ENCODE data around the gene APC2.
"Not testable (repeated sequence)": the region's sequence is repeated elsewhere in the genome, so short reads cannot be mapped to it uniquely, and the experiment has no call there.

Gene APC2

DNA sequence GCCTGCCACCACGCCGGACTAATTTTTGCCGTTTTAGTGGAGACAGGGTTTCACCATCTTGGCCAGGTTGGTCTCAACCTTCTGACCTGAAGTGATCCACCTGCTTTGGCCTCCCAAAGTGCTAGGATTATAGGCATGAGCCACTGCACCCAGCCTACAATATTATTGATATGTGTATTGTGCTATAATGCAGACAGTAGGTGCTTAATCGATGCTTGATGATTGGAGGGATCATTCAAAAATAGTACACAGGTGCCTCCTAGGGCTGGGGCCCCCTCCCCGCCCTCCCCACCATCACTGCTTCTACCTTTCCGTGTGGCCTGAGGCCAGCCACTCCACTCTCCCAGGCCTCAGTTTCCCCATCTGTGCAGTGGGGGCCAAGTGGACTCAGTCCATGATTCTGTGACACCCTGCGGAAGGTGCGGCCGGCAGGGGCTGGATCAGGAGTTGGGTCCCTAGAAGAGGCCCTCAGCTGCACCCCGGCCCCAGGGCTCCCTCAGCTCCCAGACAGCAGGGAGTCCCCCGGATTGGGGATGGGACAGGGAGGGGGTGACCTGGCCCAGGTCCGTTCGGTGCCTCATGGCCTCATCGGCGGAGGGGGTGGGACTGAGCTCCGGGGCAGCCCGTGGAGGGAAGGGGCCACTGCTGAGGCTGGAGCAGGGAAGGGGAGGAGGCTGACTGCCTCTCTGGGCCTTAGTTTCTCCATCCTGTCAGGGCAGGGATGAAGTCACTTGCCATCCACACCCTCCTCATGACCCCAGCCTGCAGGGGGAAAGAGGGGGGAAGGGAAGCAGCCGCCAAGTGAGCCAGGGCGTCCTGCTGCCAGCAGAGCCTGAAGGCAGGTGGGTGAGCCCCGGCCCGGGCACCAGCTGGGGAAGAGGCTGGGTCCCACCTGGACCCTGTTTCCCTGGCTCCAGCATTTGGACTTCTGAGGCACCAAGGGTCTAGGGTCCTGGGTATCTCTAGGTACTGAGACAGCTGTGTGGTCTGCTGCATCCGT is 61.7 kb downstream of the APC2 start:
- 70 to 79% methylated on average over 13 to 19 of the region's 22 CpGs for WGBS, 2 experiments (ENCODE audit: insufficient coverage in 2 of 2)

DNA sequence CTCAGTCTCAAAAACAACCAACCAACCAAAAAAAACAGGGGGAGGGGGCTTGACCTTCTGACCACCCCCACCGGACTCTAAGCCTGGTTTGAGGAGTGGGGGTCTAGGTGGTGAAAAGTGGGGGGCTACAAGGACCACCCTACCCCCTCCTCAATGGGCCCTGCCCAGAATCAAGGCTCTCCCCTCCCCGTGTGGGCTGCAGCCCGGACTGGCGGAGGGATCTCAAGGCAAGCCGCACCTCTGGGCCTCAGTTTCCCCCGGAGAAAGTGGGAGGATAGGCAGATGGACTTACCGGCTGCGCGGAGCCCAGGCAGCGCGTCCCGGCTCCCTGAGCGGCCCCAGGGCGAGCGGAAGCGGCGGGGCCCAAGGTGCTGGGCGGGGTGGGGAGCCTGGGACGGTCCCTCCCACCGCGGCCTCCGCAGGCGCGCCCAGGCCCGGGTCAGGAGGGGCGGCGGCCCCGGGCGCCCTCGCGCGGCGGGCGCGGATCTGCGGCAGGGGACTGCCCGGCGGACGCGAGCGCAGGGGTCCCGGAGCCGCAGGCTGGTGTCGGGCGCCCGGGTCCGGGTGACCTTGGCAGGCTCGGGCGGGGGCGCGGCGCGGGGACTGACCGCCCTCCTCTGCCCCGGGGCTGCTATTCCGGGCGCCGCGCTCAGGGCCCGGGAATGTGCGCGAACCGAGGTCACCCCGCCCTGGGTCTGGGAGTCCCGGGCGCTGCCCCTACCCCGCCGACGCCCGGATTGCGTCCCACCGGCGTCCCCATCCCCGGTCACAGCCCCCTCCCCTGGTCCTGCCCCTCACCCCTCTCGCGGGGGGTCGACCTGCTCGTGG is 63.0 kb downstream of the APC2 start, which contains the start of gene ADAMTSL5:
Gene ADAMTSL5, minus strand, starts transcription at position 349 of the 828 bp plus-strand sequence. CDS start 2,076 bp downstream, outside the sequence.
- peaks cover 8% of the 10 kb centered on the region for H3K4me1 ChIP-seq (ENCODE audit: control insufficient read depth, insufficient read depth, low read length, poor library complexity, severe bottlenecking)
- no peaks in the 10 kb centered on the region for H3K9me3 ChIP-seq (ENCODE audit: control insufficient read depth, low read length)
- H3K36me3 ChIP-seq (ENCODE audit: control insufficient read depth, insufficient read depth, low read length): no peaks in the 10 kb centered on the region
- WGBS, 2 experiments (ENCODE audit: insufficient coverage in 2 of 2): 2 to 4% methylated on average over 45 to 66 of the region's 78 CpGs
- H3K4me3 ChIP-seq (ENCODE audit: extremely low read depth, insufficient read depth, low read length, poor library complexity, severe bottlenecking): peak within 1 kb of the TSS; percentile 42
- no peak within 1 kb of the TSS for H3K27ac ChIP-seq (ENCODE audit: low read depth, low read length, severe bottlenecking)

More for the DNA sequence above, 61.7 kb downstream of the APC2 start:
- peaks cover 8% of the 10 kb centered on the region for H3K4me1 ChIP-seq (ENCODE audit: control insufficient read depth, insufficient read depth, low read length, poor library complexity, severe bottlenecking)
- no peaks in the 10 kb centered on the region for H3K36me3 ChIP-seq (ENCODE audit: control insufficient read depth, insufficient read depth, low read length)
- H3K4me3 ChIP-seq (ENCODE audit: extremely low read depth, insufficient read depth, low read length, poor library complexity, severe bottlenecking): no peak overlapping the region
- H3K27ac ChIP-seq (ENCODE audit: low read depth, low read length, severe bottlenecking): no peak overlapping the region
- no peaks in the 10 kb centered on the region for H3K9me3 ChIP-seq (ENCODE audit: control insufficient read depth, low read length)

DNA sequence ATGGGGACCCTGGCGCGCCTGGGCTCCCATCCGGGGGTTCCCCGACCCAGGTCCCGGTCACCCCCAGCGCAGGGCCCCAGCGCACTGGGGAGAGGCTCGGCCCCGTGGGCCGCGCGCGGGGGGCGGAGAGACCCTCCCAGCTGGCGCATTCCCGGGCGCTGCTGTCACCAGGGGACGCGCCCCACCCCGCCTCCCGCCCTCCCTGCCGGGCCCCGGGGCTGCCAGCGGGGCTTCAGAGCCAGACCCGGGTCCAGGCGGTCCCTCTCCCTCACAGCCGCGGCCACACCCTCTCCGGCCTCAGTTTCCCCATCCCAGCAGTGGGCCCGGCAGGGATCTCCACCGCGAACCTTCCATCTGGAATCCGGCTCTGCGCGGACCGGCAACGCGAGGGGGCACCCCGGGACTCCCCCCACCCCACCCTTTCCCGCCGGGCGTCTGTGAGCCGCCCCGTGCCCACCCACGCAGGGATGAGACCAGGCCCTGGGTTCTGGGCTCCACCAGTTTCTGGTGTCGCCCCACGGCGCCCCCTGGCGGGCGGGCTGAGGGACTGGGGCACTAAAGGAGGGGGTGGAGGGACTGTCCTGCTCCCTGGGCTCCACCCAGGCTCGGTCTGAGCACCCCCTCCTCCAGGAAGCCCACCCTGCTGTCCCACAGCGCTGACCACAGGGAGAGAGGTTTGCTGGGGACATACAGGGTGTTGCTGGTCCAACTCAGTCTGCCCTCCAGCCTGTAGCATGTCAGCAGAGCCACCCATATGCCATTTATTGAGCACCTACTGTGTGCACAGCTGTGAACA is 63.8 kb downstream of the APC2 start:
- Histone ChIP-seq H3K4me1 (ENCODE audit: control insufficient read depth, insufficient read depth, low read length, poor library complexity, severe bottlenecking) (peaks cover 8% of the 10 kb centered on the region), H3K36me3 (ENCODE audit: control insufficient read depth, insufficient read depth, low read length) (no peaks in the 10 kb centered on the region), H3K9me3 (ENCODE audit: control insufficient read depth, low read length) (no peaks in the 10 kb centered on the region), H3K27ac (ENCODE audit: low read depth, low read length, severe bottlenecking) (no peak overlapping the region), H3K4me3 (ENCODE audit: extremely low read depth, insufficient read depth, low read length, poor library complexity, severe bottlenecking) (peak overlapping the region; percentile 42)
- WGBS, 2 experiments (ENCODE audit: insufficient coverage in 2 of 2): 13 to 17% methylated on average over 30 to 44 of the region's 52 CpGs

DNA sequence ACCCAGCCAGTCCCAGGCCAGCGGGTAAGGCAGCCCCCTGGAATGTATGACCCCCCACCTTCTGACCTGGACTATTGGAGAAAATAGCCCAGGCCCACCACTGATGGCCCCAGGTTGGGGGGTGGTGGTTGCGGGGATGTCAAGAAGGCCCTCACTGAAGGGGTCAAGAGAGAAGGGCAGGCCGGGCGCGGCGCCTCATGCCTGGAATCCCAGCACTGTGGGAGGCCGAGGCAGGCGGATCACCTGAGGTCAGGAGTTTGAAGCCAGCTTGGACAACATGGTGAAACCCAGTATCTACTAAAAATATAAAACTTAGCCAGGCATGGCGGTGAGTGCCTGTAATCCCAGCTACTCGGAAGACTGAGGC is 64.4 kb downstream of the APC2 start:
- H3K4me3 ChIP-seq (ENCODE audit: extremely low read depth, insufficient read depth, low read length, poor library complexity, severe bottlenecking): no peak overlapping the region
- peaks cover 8% of the 10 kb centered on the region for H3K4me1 ChIP-seq (ENCODE audit: control insufficient read depth, insufficient read depth, low read length, poor library complexity, severe bottlenecking)
- no peaks in the 10 kb centered on the region for H3K36me3 ChIP-seq (ENCODE audit: control insufficient read depth, insufficient read depth, low read length)
- H3K27ac ChIP-seq (ENCODE audit: low read depth, low read length, severe bottlenecking): no peak overlapping the region
- WGBS, 2 experiments (ENCODE audit: insufficient coverage in 2 of 2): 64 to 75% methylated on average over 9 of the region's 10 CpGs
- no peaks in the 10 kb centered on the region for H3K9me3 ChIP-seq (ENCODE audit: control insufficient read depth, low read length)

DNA sequence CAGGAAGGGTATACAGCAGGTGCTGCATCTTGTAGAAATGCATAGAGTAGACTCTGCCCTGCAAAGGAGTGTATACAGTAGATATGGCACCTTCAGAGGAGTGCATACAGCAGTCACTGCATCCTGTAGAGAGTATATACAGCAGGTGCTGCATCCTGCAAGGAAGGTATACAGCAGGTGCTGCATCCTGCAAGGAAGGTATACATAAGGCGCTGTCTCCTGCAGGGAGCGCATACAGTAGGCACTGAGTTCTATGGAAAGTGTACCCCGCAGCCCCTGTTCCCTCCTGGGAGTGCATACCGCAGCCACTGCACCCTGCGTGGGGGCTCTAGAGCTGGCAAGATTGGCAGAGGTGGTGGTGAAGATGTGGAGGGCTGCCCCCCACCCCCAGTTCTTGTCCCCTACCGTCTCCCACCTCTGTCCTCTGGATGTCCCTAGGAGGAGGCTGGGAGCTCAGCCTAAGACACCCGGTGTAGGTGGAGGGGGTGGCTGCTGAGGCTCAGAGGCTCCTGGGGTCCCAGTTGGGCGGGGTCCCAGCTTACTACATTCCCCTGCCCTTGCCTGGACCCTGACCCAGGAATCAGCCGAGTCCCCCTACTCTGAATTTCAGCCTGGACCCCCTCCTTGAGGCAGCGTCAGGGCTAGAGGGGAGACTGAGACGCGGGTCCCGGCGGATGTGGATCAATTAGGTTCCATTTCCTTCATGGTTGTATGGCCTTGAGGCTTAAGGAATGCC is 65.2 kb downstream of the APC2 start:
- Histone ChIP-seq H3K4me3 (ENCODE audit: extremely low read depth, insufficient read depth, low read length, poor library complexity, severe bottlenecking) (no peak overlapping the region), H3K4me1 (ENCODE audit: control insufficient read depth, insufficient read depth, low read length, poor library complexity, severe bottlenecking) (peaks cover 7% of the 10 kb centered on the region), H3K27ac (ENCODE audit: low read depth, low read length, severe bottlenecking) (no peak overlapping the region), H3K9me3 (ENCODE audit: control insufficient read depth, low read length) (no peaks in the 10 kb centered on the region), H3K36me3 (ENCODE audit: control insufficient read depth, insufficient read depth, low read length) (no peaks in the 10 kb centered on the region)
- 67 to 88% methylated on average over 5 to 8 of the region's 14 CpGs for WGBS, 2 experiments (ENCODE audit: insufficient coverage in 2 of 2)

DNA sequence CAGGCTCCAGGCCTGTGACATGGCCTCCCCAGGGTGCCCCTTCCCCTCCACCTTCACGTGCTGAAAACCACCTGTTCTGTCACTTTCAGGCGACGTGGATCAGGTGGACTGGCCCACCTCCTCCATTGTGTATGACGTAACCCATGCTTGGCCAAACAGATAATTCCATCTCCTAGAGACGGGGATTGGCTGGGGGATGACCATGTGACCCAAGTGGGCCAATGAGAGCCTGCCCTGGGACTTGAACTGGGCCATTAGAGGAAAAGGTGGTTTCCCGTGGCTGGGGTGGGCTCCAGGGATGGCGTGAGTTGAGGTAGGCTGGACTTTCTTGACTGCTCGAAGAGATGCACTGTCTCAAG is 66.5 kb downstream of the APC2 start:
- H3K9me3 ChIP-seq (ENCODE audit: control insufficient read depth, low read length): no peaks in the 10 kb centered on the region
- no peak overlapping the region for H3K4me3 ChIP-seq (ENCODE audit: extremely low read depth, insufficient read depth, low read length, poor library complexity, severe bottlenecking)
- WGBS, 2 experiments (ENCODE audit: insufficient coverage in 2 of 2): 75 to 76% methylated on average over 5 to 8 of the region's 8 CpGs
- H3K4me1 ChIP-seq (ENCODE audit: control insufficient read depth, insufficient read depth, low read length, poor library complexity, severe bottlenecking): no peaks in the 10 kb centered on the region
- H3K36me3 ChIP-seq (ENCODE audit: control insufficient read depth, insufficient read depth, low read length): no peaks in the 10 kb centered on the region
- H3K27ac ChIP-seq (ENCODE audit: low read depth, low read length, severe bottlenecking): no peak overlapping the region

DNA sequence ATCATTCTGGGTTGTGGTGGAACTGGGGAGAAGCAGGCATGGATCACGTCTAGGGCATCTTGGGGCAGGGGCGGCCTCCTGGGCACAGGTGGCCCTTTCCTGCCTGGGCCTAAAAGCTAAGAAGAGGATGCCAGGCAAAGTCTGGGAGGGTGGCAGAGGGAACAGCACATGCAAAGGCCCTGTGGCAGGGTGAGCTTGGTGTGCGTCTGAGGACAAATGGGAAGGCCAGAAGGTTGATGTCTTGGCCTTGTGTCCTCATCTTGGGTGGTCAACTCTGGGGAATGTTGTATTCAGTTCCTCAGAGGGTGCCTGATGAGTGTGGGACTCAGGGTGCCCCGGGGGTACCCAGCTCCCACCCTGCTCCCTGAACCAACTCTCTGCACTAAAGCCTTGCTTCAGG is 68.5 kb downstream of the APC2 start:
- Histone ChIP-seq H3K27ac (ENCODE audit: low read depth, low read length, severe bottlenecking) (no peak overlapping the region), H3K4me3 (ENCODE audit: extremely low read depth, insufficient read depth, low read length, poor library complexity, severe bottlenecking) (no peak overlapping the region), H3K9me3 (ENCODE audit: control insufficient read depth, low read length) (no peaks in the 10 kb centered on the region), H3K4me1 (ENCODE audit: control insufficient read depth, insufficient read depth, low read length, poor library complexity, severe bottlenecking) (no peaks in the 10 kb centered on the region), H3K36me3 (ENCODE audit: control insufficient read depth, insufficient read depth, low read length) (no peaks in the 10 kb centered on the region)
- 82 to 86% methylated on average over 3 to 4 of the region's 4 CpGs for WGBS, 2 experiments (ENCODE audit: insufficient coverage in 2 of 2)

DNA sequence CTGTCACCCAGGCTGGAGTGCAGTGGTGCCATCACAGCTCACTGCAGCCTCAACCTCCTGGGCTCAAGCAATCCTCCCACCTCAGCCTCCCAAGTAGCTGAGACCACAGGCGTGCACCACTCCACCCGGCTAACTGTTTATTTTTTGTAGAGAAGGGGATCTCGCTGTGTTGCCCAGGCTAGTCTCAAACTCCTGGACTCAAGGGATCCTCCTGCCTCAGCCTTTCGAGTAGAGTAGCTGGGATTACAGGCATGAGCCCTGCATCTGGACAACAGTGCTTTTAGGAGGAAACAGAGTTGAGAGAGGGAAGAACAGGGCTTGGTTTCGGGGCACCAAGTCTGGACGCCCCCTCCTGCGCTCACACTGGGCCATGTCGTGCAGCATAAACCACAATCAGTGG is 69.9 kb downstream of the APC2 start:
- H3K9me3 ChIP-seq (ENCODE audit: control insufficient read depth, low read length); H3K27ac ChIP-seq (ENCODE audit: low read depth, low read length, severe bottlenecking); H3K4me1 ChIP-seq (ENCODE audit: control insufficient read depth, insufficient read depth, low read length, poor library complexity, severe bottlenecking); H3K36me3 ChIP-seq (ENCODE audit: control insufficient read depth, insufficient read depth, low read length); H3K4me3 ChIP-seq (ENCODE audit: extremely low read depth, insufficient read depth, low read length, poor library complexity, severe bottlenecking): not testable (repeated sequence)
- WGBS, 2 experiments (ENCODE audit: insufficient coverage in 2 of 2): 75 to 87% methylated on average over 6 to 7 of the region's 8 CpGs

DNA sequence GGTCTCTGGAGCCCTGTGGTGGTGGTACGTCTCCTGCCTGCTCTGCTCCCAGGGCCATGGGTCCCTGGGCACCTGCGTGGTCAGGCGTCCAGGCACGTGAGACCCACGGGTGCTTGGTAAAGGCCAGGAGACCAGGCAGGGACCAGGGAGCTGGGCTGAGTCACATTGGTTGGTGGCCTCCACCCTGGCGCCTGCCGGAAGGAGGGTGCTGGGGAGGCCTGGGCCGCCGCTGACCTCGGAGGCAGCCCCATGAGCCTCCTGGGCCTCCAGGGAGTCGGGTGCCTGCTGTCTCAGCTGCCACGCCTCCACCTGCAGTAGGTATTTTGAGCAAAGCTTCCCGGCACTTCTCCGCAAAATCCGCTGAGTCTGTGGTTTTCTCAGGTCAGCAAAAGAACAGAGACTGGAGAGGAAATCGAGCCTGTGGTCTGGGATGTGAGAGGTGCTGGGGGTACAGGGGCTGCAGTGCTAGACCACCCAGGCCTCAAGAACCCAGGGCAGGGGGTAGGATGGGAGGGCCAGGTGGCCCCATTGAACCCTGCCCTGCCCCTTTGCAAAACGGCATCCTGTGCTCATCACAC is 70.4 kb downstream of the APC2 start:
- H3K4me1 ChIP-seq (ENCODE audit: control insufficient read depth, insufficient read depth, low read length, poor library complexity, severe bottlenecking): no peaks in the 10 kb centered on the region
- no peaks in the 10 kb centered on the region for H3K9me3 ChIP-seq (ENCODE audit: control insufficient read depth, low read length)
- WGBS, 2 experiments (ENCODE audit: insufficient coverage in 2 of 2): 74 to 75% methylated on average over 16 of the region's 17 CpGs
- no peak overlapping the region for H3K4me3 ChIP-seq (ENCODE audit: extremely low read depth, insufficient read depth, low read length, poor library complexity, severe bottlenecking)
- H3K36me3 ChIP-seq (ENCODE audit: control insufficient read depth, insufficient read depth, low read length): no peaks in the 10 kb centered on the region
- no peak overlapping the region for H3K27ac ChIP-seq (ENCODE audit: low read depth, low read length, severe bottlenecking)

Measured in mesodermal cell (in vitro differentiated cells).